K562 (cell line): ENCODE results near the gene ZBTB7A.

Experiments
- CTCF ChIP-seq, 3 experiments: IDR thresholded peaks in 2 of 3; conservative IDR thresholded peaks in 1 of 3; 2 replicates each; pipeline ENCODE4 v1.5.1; 2011 to 2012; ENCODE audit warnings: low read length in 3 of 3, mild to moderate bottlenecking in 3 of 3, control low read depth in 2 of 3, improper control_type of control experiment in 1 of 3, inconsistent platforms in 1 of 3, low read depth in 1 of 3, mixed read lengths in 1 of 3, moderate library complexity in 1 of 3; ENCODE audit not compliant: insufficient read depth in 2 of 3
- FOXA3 ChIP-seq, 2 experiments: fragments of 450-650 bp in 1 of 2; sonication (generic) in 1 of 2; formaldehyde crosslinking; IDR thresholded peaks in 1 of 2; conservative IDR thresholded peaks in 1 of 2; 2 replicates each; pipeline versions ENCODE4 v1.4.0 to v1.8.0; 2020 to 2022; ENCODE audit warnings: mild to moderate bottlenecking in 2 of 2, missing genetic modification reagents in 1 of 2
- JUND ChIP-seq, 2 experiments: IDR thresholded peaks; 2 replicates in 1 of 2; 3 replicates in 1 of 2; pipeline ENCODE4 v1.6.1; 2011; ENCODE audit warnings: borderline replicate concordance in 2 of 2, low read depth in 2 of 2, low read length in 2 of 2, improper control_type of control experiment in 1 of 2, missing biosample characterization in 1 of 2, missing genetic modification characterization in 1 of 2, missing genetic modification reagents in 1 of 2
- MXI1 ChIP-seq: IDR thresholded peaks from 2 replicates; pipeline ENCODE4 v1.6.1; 2011; ENCODE audit warnings: low read depth, mild to moderate bottlenecking, improper control_type of control experiment, low read length
- NR1H2 ChIP-seq: sonication (generic); formaldehyde crosslinking; IDR thresholded peaks from 2 replicates; pipeline ENCODE4 v1.4.0; 2020; ENCODE audit warnings: mild to moderate bottlenecking, missing genetic modification reagents
- PML ChIP-seq: IDR thresholded peaks from 2 replicates; pipeline ENCODE4 v1.6.1; 2012; ENCODE audit warnings: low read length, inconsistent platforms
- SMAD4 ChIP-seq: fragments of 250-450 bp; sonication (Bioruptor Pico); conservative IDR thresholded peaks from 2 replicates; pipeline ENCODE4 v1.8.0; 2021; ENCODE audit warnings: inconsistent platforms, mild to moderate bottlenecking, moderate library complexity
- SMARCE1 ChIP-seq: fragments of 450-650 bp; IDR thresholded peaks from 2 replicates; pipeline ENCODE4 v1.7.1; 2016; ENCODE audit warnings: mild to moderate bottlenecking
- ZNF384 ChIP-seq: IDR thresholded peaks from 2 replicates; pipeline ENCODE4 v1.6.1; 2012; ENCODE audit warnings: low read depth, low read length, improper control_type of control experiment

- no peak for TF ChIP-seq FOXA3 (CRISPR knock-in tag; conservative IDR thresholded peaks at IDR 0.05 in 1 of 2, IDR thresholded peaks at IDR 0.05 in 1 of 2)
- no peak for TF ChIP-seq SMAD4 (CRISPR knock-in tag)
- no peak for TF ChIP-seq CTCF (IDR thresholded peaks at IDR 0.05 in 2 of 3, conservative IDR thresholded peaks at IDR 0.05 in 1 of 3; ENCODE audit: insufficient read depth in 2 of 3, low read depth in 1 of 3, low read length in 3 of 3)
- TF ChIP-seq NR1H2 (CRISPR knock-in tag): no peak
- TF ChIP-seq JUND (IDR thresholded peaks at IDR 0.05; ENCODE audit: borderline replicate concordance, low read depth, low read length): no peak
- TF ChIP-seq JUND (tag; IDR thresholded peaks at IDR 0.05; ENCODE audit: borderline replicate concordance, low read depth, low read length): no peak
- no peak for TF ChIP-seq ZNF384
- no peak for TF ChIP-seq SMARCE1
- no peak for TF ChIP-seq MXI1
- no peak for TF ChIP-seq PML
Measured at GRCh38 chr19:4064149-4064495, 2.6 kb downstream of the ZBTB7A start.
